SK-N-MC (cell line): ENCODE measurements around the gene TRIM7.
"Not testable (repeated sequence)": the region's sequence is repeated elsewhere in the genome, so short reads cannot be mapped to it uniquely, and the experiment has no call there.

Experiments
- DNase-seq: peaks from one replicate; pipeline ENCODE4 v3.0.0-alpha.2; 2011; ENCODE audit warnings: low read depth, low spot score
- H3K27ac ChIP-seq: fragments of 200-600 bp; sonication (generic); 2 replicates; pipeline ENCODE4 v1.5.1; 2016; ENCODE audit warnings: mixed run types
- H3K36me3 ChIP-seq: fragments of 200-600 bp; sonication (generic); 2 replicates; pipeline ENCODE4 v1.6.1; 2017; ENCODE audit warnings: antibody characterized with exemption, low read length, mixed read lengths; ENCODE audit not compliant: insufficient read depth
- H3K4me3 ChIP-seq: fragments of 200-600 bp; sonication (generic); 2 replicates; pipeline ENCODE4 v1.5.1; 2016
- H3K9ac ChIP-seq: fragments of 200-600 bp; sonication (generic); 2 replicates; pipeline ENCODE4 v1.8.0; 2017; ENCODE audit warnings: mixed run types, mixed read lengths; ENCODE audit not compliant: insufficient read length
- H3K9me3 ChIP-seq: fragments of 200-600 bp; sonication (generic); 2 replicates; pipeline ENCODE4 v1.6.1; 2017; ENCODE audit warnings: low read depth, mild to moderate bottlenecking, antibody characterized with exemption, low read length, moderate library complexity, mixed read lengths
- EZH2 ChIP-seq: fragments of 200-600 bp; sonication (generic); IDR thresholded peaks from one replicate; pipeline ENCODE4 v1.6.1; 2017; ENCODE audit warnings: antibody characterized with exemption
- FOXP2 ChIP-seq: optimal IDR thresholded peaks from 2 replicates; pipeline ENCODE3; 2011; ENCODE audit warnings: mild to moderate bottlenecking, moderate library complexity; ENCODE audit not compliant: insufficient read depth; ENCODE audit errors: extremely low read length, control extremely low read depth
- POLR2AphosphoS5 ChIP-seq: IDR thresholded peaks from 2 replicates; pipeline ENCODE4 v1.6.1; 2012; ENCODE audit warnings: mild to moderate bottlenecking, low read depth, low read length, borderline replicate concordance

TRIM7 gene

DNA sequence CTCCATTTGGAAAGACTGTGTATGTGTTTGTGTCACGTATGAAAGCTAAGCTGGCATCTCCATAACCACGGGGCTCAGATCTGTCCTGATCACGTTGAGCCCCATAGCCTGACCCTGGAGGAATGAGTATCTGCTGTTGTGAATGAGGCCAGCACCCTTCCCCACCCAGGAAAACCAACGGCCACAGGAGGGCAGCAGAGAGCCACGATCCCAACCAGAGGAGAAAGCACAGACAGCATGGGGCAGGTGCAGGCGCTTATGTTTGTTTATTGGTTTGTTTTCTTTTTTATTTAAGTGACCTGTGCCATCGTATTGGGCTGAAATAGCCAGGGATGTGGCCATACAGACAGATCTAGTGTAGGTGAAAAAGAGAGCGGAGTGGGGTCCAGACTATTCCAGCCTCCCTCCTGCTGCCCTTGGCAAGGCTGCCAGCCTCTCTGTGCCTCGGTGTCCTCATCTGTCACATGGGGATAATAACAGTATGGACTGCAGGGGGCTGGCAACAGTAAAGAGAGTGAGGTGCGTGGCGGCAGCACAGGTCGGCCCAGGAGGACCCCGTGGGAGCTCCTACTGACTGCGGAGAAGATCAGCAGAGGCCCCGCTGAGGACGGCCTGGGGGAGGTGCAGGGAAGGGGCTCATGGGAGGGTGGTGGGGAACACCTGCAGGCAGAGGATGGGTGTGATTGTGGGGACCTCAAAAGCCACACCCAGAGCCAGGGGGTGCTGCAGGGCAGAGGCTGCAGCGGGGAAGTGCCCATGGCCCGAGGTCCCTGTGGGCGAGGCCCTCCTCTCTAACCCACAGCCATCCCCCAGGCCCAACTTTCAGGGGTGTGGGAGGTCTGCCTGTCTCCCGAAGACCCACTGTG, 45.5 kb downstream of the TRIM7 start:
- Histone ChIP-seq H3K27ac (peak overlapping the region; percentile 91; the same call in 1 of the 2 replicates), H3K9me3 (no peaks in the 10 kb centered on the region), H3K4me3 (no peak overlapping the region), H3K9ac (no peak overlapping the region), H3K36me3 (no peaks in the 10 kb centered on the region)
- DNase-seq: no peak
- no peak for TF ChIP-seq FOXP2
- no peak for TF ChIP-seq EZH2
- no peak for TF ChIP-seq POLR2AphosphoS5

DNA sequence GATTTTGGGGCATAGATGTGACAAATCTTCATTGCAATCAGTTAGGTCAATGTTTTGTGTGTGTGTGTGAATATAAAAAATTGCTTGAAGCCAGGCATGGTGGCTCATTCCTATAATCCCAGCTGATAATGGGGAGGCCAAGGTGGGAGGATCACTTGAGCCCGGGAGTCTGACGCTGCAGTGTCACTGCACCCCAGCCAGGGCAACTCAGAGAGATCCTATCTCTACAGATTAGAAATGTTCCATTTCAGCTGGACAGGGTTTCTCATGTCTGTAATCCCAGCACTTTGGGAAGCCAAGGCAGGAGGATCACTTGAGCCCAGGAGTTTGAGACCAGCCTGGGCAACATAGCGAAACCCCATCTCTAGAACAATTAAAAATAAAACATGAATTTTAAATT, 46.1 kb downstream of the TRIM7 start:
- no peaks in the 10 kb centered on the region for H3K9me3 ChIP-seq
- no peaks in the 10 kb centered on the region for H3K36me3 ChIP-seq
- no peak overlapping the region for H3K27ac ChIP-seq
- DNase-seq: no peak
- no peak overlapping the region for H3K9ac ChIP-seq
- no peak overlapping the region for H3K4me3 ChIP-seq
- TF ChIP-seq POLR2AphosphoS5: no peak
- TF ChIP-seq EZH2: no peak
- no peak for TF ChIP-seq FOXP2

DNA sequence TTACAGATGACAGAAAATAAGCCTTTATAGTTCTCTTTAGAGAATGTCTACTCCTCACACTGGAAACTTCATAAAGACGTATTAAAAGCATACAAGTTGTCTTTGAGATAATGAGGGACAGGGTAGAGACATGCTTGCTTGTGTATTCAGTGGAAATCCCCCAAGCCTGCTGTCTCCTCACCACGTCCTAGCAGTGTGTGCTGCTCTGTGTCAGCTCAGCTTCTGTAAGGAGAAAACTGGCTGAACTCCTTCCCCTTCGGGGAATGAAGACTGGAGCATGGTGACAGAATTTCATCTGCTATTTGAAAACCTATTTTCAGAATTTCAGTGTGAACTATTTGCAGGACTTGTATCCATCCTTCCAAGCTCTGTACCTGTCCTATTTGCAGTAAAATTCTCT, 48.2 kb downstream of the TRIM7 start:
- Histone ChIP-seq H3K4me3 (no peak overlapping the region), H3K27ac (no peak overlapping the region), H3K9me3 (no peaks in the 10 kb centered on the region), H3K9ac (no peak overlapping the region), H3K36me3 (no peaks in the 10 kb centered on the region)
- TF ChIP-seq EZH2 (no peak), FOXP2 (no peak), POLR2AphosphoS5 (no peak)
- DNase-seq: no peak

DNA sequence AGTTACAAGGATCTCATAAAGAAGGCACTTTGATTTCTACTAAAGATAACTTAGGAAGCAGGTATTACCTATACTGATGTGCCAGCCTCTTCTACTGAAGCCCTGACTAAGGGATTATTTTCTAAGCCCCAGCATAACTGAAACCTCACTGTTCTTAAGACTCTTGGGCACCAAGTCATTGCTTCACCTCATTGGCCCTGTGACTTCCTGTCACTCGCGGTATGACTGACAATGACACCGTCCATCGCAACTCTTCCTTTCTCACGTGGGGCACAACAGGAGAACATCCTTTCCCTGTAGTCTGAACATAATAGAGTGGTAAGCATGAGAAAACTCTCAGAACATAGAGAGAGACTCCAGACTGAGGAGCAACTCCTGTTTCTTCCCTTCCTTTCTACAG, 51.2 kb downstream of the TRIM7 start:
- TF ChIP-seq POLR2AphosphoS5: no peak
- no peak for TF ChIP-seq FOXP2
- no peak for TF ChIP-seq EZH2

DNA sequence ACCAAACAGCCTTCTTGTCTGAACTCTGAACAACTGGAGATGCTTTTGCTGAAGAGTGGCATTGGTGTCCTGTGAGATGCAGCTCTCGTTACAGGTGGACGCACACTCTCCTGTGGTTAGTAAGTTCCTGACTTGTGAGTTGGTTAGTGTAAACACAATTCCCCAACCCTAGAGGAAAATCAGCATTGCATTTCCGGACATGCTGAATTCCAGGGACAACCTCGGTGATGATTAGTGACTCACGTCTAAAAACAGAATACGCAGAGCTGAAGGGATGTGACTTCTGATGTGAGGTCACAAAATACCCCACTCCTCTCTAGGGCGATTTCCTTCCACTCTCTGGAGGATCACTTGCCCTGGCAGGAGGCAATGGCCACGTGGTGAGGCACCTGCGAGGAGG, 52.6 kb downstream of the TRIM7 start:
- DNase-seq: no peak
- Histone ChIP-seq H3K27ac (no peak overlapping the region), H3K9ac (no peak overlapping the region), H3K36me3 (no peaks in the 10 kb centered on the region), H3K4me3 (no peak overlapping the region), H3K9me3 (no peaks in the 10 kb centered on the region)
- TF ChIP-seq FOXP2 (no peak), EZH2 (no peak), POLR2AphosphoS5 (no peak)

More for the DNA sequence above, 51.2 kb downstream of the TRIM7 start:
- Histone ChIP-seq H3K27ac (no peak overlapping the region), H3K4me3 (no peak overlapping the region), H3K9ac (no peak overlapping the region), H3K9me3 (no peaks in the 10 kb centered on the region), H3K36me3 (no peaks in the 10 kb centered on the region)
- DNase-seq: no peak

DNA sequence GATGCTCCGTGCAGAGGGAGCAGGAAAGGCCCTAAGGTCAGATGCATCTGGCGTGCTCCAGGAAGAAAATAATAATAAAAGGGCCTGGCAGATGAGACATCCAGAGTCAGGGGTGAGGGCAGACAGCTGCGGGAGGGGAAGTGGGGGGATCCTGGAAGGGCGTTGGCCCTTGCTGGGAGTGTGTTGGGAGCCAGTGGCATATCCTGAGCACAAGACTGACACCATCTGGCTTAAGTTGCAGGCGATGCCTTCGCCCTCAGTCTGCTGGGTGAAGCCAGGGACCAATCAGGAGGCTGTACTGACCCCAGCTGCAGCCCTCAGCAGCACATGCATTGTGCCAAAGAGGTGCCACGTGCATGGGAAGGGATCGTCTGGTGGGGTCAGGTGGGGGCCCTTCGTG, 53.9 kb downstream of the TRIM7 start:
- H3K9ac ChIP-seq: no peak overlapping the region
- H3K27ac ChIP-seq: no peak overlapping the region
- TF ChIP-seq FOXP2: no peak
- TF ChIP-seq POLR2AphosphoS5: no peak
- TF ChIP-seq EZH2: no peak
- H3K36me3 ChIP-seq: no peaks in the 10 kb centered on the region
- no peaks in the 10 kb centered on the region for H3K9me3 ChIP-seq
- DNase-seq: no peak
- no peak overlapping the region for H3K4me3 ChIP-seq

DNA sequence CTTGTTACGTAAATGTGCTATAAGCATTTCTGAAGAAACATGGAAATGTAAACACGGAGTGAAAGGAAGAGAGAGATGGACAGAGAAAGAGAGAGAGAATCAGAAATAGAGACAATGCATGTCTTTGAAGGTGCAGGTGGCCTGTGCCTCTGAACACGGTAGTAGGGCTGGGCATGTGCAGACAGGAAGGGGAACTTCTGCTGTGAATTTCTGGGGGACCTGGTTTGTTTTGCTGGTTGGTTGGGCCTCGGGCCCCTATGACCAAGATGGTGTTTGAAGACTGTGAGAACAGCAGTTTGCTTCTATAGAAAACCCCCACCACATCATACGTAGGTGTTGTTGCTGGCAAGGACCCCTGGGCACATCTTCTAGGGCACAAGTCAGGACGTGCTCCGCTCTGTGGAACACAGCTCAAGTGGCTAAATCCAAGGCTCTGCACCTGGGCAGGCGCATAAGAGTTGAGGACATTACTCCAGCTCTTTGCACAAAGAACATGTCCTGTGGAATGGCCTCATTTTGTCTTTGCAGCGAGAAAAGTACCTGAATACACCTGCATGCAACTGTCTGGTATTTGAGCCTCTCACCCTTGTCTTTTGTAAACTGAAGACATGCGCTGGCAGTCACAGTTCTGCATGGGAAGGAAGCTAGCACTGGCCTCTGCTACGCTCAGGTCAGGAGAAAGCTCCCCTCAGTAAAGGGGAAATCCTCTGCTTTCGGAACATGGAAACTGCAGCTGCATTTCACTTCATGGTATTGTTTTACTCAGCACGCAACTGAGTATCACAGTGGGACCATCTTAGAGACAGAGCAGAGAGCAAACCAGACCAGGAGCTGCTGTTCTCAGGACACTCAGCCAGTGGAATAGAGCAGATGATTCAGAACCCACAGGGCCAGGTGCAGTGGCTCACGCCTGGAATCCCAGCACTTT, 54.9 kb downstream of the TRIM7 start:
- H3K27ac ChIP-seq: no peak overlapping the region
- no peaks in the 10 kb centered on the region for H3K36me3 ChIP-seq
- TF ChIP-seq POLR2AphosphoS5 (no peak), EZH2 (no peak), FOXP2 (no peak)
- no peak for DNase-seq
- no peaks in the 10 kb centered on the region for H3K9me3 ChIP-seq
- H3K9ac ChIP-seq: no peak overlapping the region
- H3K4me3 ChIP-seq: no peak overlapping the region

DNA sequence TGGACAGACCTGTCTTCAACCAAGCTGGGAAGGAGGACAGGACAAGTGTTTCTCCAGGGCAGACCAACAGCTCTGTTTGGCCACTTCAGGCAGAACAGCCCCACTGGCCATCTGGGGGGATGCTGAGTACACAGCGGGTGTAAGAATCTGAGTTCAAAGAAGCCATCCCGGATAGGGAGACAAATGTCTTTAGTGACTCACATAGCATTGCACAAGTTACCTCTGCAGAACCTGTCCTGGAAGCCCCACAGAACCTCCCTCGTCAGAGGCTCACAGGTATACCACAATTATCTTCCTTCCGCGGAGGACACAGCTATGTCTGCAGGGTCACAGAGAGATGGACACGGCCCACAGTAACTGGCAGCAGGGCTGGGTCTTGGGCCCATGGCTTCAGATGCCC, 55.6 kb downstream of the TRIM7 start:
- no peaks in the 10 kb centered on the region for H3K9me3 ChIP-seq
- no peaks in the 10 kb centered on the region for H3K36me3 ChIP-seq
- TF ChIP-seq POLR2AphosphoS5 (no peak), FOXP2 (no peak), EZH2 (no peak)
- no peak overlapping the region for H3K9ac ChIP-seq
- no peak overlapping the region for H3K4me3 ChIP-seq
- DNase-seq: no peak
- no peak overlapping the region for H3K27ac ChIP-seq

DNA sequence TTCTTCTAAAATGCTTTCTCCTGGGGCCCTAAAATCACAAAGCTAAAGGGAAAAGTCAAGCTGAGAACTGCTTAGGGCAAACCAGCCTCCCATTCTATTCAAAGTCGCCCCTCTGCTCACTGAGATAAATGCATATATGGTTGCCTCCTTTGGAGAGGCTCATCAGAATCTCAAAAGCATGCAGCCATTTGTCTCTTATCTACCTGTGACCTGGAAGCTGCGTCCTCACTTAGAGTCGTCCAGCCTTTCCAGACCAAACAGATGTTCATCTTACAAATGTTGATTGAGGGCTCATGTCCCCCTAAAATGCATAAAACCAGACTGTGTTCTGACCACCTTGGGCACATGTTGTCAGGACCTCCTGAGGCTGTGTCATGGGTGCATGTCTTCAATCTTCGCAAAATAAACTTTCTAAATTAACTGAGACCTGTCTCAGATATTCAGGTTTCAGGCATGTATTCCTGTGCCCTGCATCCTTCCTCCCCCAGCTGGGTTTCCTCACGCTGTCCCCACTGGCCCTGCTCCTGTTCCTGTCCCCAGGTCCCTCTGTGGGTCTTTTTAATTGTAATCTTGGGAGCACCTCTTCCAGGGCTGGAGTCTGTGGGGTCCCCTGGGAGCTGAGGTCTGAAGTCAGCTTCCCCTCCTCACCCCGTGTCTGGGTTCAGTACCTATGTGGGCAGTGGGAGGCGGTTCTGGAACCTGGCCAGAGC, 57.9 kb downstream of the TRIM7 start, which contains the start of gene OR2V2:
TSS of gene OR2V2 (plus strand) at position 660 of the 710 bp plus-strand sequence. CDS start 7,357 bp downstream, outside the sequence.
- not testable (repeated sequence) for DNase-seq, H3K4me3 ChIP-seq, H3K9ac ChIP-seq, H3K27ac ChIP-seq, H3K36me3 ChIP-seq, H3K9me3 ChIP-seq
